Kidney (tissue), 14 donors: ENCODE data around the gene IL32. TPM values are rescaled to one million over a fixed set of nuclear protein-coding genes. Genes with fewer than 3 reads are reported as not detected.

Experiments
- DNase-seq, 5 donors: peaks; one replicate each; pipeline ENCODE4 v3.0.0-alpha.2; 2013 to 2020
- FAIRE-seq: peaks from 2 replicates; lab custom pipeline; 2012; peaks lifted over from hg19 to GRCh38; lab: Jason Lieb, UNC
- H3K27ac ChIP-seq, 2 donors: one replicate each; pipeline ENCODE4 v1.7.0; 2013; ENCODE audit warnings: low read depth in 2 of 2, low read length in 2 of 2, inconsistent platforms in 1 of 2
- H3K27me3 ChIP-seq: one replicate; pipeline ENCODE4 v1.7.1; 2013; ENCODE audit warnings: low read length, inconsistent platforms; ENCODE audit not compliant: control insufficient read depth, insufficient read depth
- H3K36me3 ChIP-seq, 3 donors: one replicate each; pipeline versions ENCODE4 v1.7.0 to v1.7.1; 2013; ENCODE audit warnings: low read length in 3 of 3, control low read depth in 1 of 3, inconsistent platforms in 1 of 3; ENCODE audit not compliant: insufficient read depth in 3 of 3, control insufficient read depth in 2 of 3
- H3K4me1 ChIP-seq, 3 donors: one replicate each; pipeline versions ENCODE4 v1.7.0 to v1.7.1; 2013; ENCODE audit warnings: low read length in 3 of 3, inconsistent platforms in 1 of 3, low read depth in 1 of 3; ENCODE audit not compliant: control insufficient read depth in 2 of 3, insufficient read depth in 2 of 3
- H3K4me3 ChIP-seq, 3 donors: one replicate each; pipeline versions ENCODE4 v1.7.0 to v1.8.1; 2013; ENCODE audit warnings: low read length in 3 of 3, control low read depth in 1 of 3, inconsistent platforms in 1 of 3
- H3K9ac ChIP-seq, 3 donors: one replicate each; pipeline versions ENCODE4 v1.7.0 to v1.7.1; 2013; ENCODE audit warnings: low read length in 3 of 3, control low read depth in 1 of 3, inconsistent platforms in 1 of 3
- H3K9me3 ChIP-seq, 3 donors: one replicate each; pipeline versions ENCODE4 v1.7.0 to v1.7.1; 2013; ENCODE audit warnings: low read length in 3 of 3, control low read depth in 1 of 3, inconsistent platforms in 1 of 3; ENCODE audit not compliant: control insufficient read depth in 2 of 3, insufficient read depth in 1 of 3
- CTCF ChIP-seq: IDR thresholded peaks from 3 replicates; pipeline ENCODE4 v1.5.1; 2012; ENCODE audit warnings: mild to moderate bottlenecking, moderate library complexity, borderline replicate concordance; ENCODE audit not compliant: insufficient read depth; ENCODE audit errors: extremely low read depth
- intact Hi-C: fragments of 100-400 bp; cut with DNase I; formaldehyde crosslinking; loops from one replicate; pipeline ENCODE4 v1.11.1; 2022
- polyA plus RNA-seq: library from polyadenylated mRNA; stranded (reverse); fragments of 350-450 nt; fragmentation: Illumina TruSeq; extraction: RNeasy Lipid Tissue Mini Kit (QIAGEN cat#74804); gene quantifications from one replicate; pipeline ENCODE4 v1.2.3, GENCODE V29; 2014; ENCODE audit warnings: low read depth, low replicate concordance; ENCODE audit not compliant: insufficient read depth
- total RNA-seq: library from RNA; stranded (reverse); fragmentation: NEBNext Ultra II Directional; extraction: Animal tissue kit (Norgen Biotek cat#: 25700); gene quantifications from one replicate; pipeline ENCODE4 v1.2.1, GENCODE V29; 2021
- donor health status: control.
- donor health status: control.
- donor health status: control.
- donor health status: control.
- donor health status: control.
- donor health status: DM: yes; HTN: yes; CAD: no.
- donor health status: Normal renal cell carcinoma (clear cell type).

The IL32 gene
- total and polyA plus RNA-seq, 2 donors from 2014 or later, result 181 to 495 TPM

GRCh38 chr16:3029491-3030221 is 35.8 kb upstream of the IL32 start:
- no peak for FAIRE-seq
- Histone ChIP-seq H3K9ac (no peak overlapping the region), H3K27me3 (peaks cover 19% of the 10 kb centered on the region), H3K36me3 (peaks cover 2 to 5% (median 3%) of the 10 kb centered on the region in 3 donors), H3K27ac (no peak overlapping the region), H3K9me3 (no peaks in the 10 kb centered on the region), H3K4me1 (peaks cover 0 to 5% (median 0%) of the 10 kb centered on the region in 3 donors), H3K4me3 (no peak overlapping the region)
- TF ChIP-seq CTCF, result no peak
- intact Hi-C loops, result no loop called here
- peak in 4 of 5 donors; percentile 50 to 79 (median 67) for DNase-seq

- FAIRE-seq (no peak), DNase-seq (peak in 2 of 5 donors; percentile 58 to 79)
- intact Hi-C loops, result no loop called here
- H3K4me3 ChIP-seq, result no peak overlapping the region
- TF ChIP-seq CTCF, result no peak
- H3K27ac ChIP-seq, result no peak overlapping the region
- H3K27me3 ChIP-seq, result peaks cover 19% of the 10 kb centered on the region
- H3K9ac ChIP-seq, result no peak overlapping the region
- peaks cover 0 to 5% (median 0%) of the 10 kb centered on the region in 3 donors for H3K4me1 ChIP-seq
- no peaks in the 10 kb centered on the region for H3K9me3 ChIP-seq
- H3K36me3 ChIP-seq, result peaks cover 2 to 5% (median 3%) of the 10 kb centered on the region in 3 donors
Measured at GRCh38 chr16:3030222-3031212, 34.9 kb upstream of the IL32 start.

GRCh38 chr16:3032624-3033023 is 32.8 kb upstream of the IL32 start:
- Histone ChIP-seq H3K27me3 (peaks cover 27% of the 10 kb centered on the region), H3K27ac (no peak overlapping the region), H3K4me1 (peaks cover 0 to 5% (median 0%) of the 10 kb centered on the region in 3 donors), H3K9me3 (no peaks in the 10 kb centered on the region), H3K9ac (no peak overlapping the region), H3K4me3 (no peak overlapping the region), H3K36me3 (no peaks in the 10 kb centered on the region)
- no peak for TF ChIP-seq CTCF
- FAIRE-seq (no peak), DNase-seq (no peak)
- intact Hi-C loops, result no loop called here
